Measurements from ENCODE around the gene FZD1.

FZD1 gene

GRCh38 chr7:91295576-91295975 lies 31.3 kb downstream of the FZD1 start:
- no peak overlapping the region for H3K27ac ChIP-seq (replicated peaks)
- no peak for TF ChIP-seq CTCF (IDR thresholded peaks at IDR 0.05; ENCODE audit: insufficient read depth, low read length)
- no peak for TF ChIP-seq REST (IDR thresholded peaks at IDR 0.05; ENCODE audit: insufficient replicate concordance, low read depth)
- no peak for TF ChIP-seq GABPA (IDR thresholded peaks at IDR 0.05; ENCODE audit: low read depth)
- TF ChIP-seq POLR2AphosphoS5 (IDR thresholded peaks at IDR 0.05; ENCODE audit: low read depth) = no peak
- no peak for TF ChIP-seq SPI1 (IDR thresholded peaks at IDR 0.05; ENCODE audit: borderline replicate concordance, low read depth)

GRCh38 chr7:91297939-91298338 lies 33.7 kb downstream of the FZD1 start:
- Histone ChIP-seq H3K27me3 (ENCODE audit: insufficient read depth, poor library complexity, severe bottlenecking) (no peaks in the 10 kb centered on the region), H3K4me3 (replicated peaks; ENCODE audit: insufficient read depth, low read length) (no peak overlapping the region), H3K27ac (replicated peaks) (no peak overlapping the region)
- DNase-seq (ENCODE audit: low read depth in 1 of 2, low spot score in 1 of 2) = no peak
- TF ChIP-seq SPI1 (IDR thresholded peaks at IDR 0.05; ENCODE audit: borderline replicate concordance, low read depth) = no peak
- no peak for TF ChIP-seq GABPA (IDR thresholded peaks at IDR 0.05; ENCODE audit: low read depth)
- TF ChIP-seq POLR2AphosphoS5 (IDR thresholded peaks at IDR 0.05; ENCODE audit: low read depth) = no peak
- no peak for TF ChIP-seq CTCF (IDR thresholded peaks at IDR 0.05; ENCODE audit: insufficient read depth, low read length)
- TF ChIP-seq REST (IDR thresholded peaks at IDR 0.05; ENCODE audit: insufficient replicate concordance, low read depth) = no peak

More at GRCh38 chr7:91295576-91295975, 31.3 kb downstream of the FZD1 start:
- Histone ChIP-seq H3K4me3 (replicated peaks; ENCODE audit: insufficient read depth, low read length) (no peak overlapping the region), H3K27me3 (ENCODE audit: insufficient read depth, poor library complexity, severe bottlenecking) (no peaks in the 10 kb centered on the region)
- DNase-seq (ENCODE audit: low read depth in 1 of 2, low spot score in 1 of 2) = no peak

- DNase-seq (ENCODE audit: low read depth in 1 of 2, low spot score in 1 of 2) = peak in 1 of 2 experiments; percentile 62
- Histone ChIP-seq H3K27ac (replicated peaks) (no peak overlapping the region), H3K27me3 (ENCODE audit: insufficient read depth, poor library complexity, severe bottlenecking) (no peaks in the 10 kb centered on the region), H3K4me3 (replicated peaks; ENCODE audit: insufficient read depth, low read length) (no peak overlapping the region)
- TF ChIP-seq SPI1 (IDR thresholded peaks at IDR 0.05; ENCODE audit: borderline replicate concordance, low read depth) = peak; percentile 96
- TF ChIP-seq REST (IDR thresholded peaks at IDR 0.05; ENCODE audit: insufficient replicate concordance, low read depth) = no peak
These were observed 35.9 kb downstream of the FZD1 start for GRCh38 chr7:91299952-91300775.

Measured in HL-60 (cell line).